ENCODE results near the gene PAMR1.

PAMR1 gene

GRCh38 chr11:35433588-35433987 lies 91.8 kb downstream of the PAMR1 start:
- no peak for DNase-seq

- DNase-seq = no peak
Observed at GRCh38 chr11:35432464-35432863, 93.0 kb downstream of the PAMR1 start.

- no peak for DNase-seq
Observed at GRCh38 chr11:35427071-35427470, 98.3 kb downstream of the PAMR1 start.

GRCh38 chr11:35426351-35426750 lies 99.1 kb downstream of the PAMR1 start:
- no peak for DNase-seq

GRCh38 chr11:35425603-35426212 lies 99.7 kb downstream of the PAMR1 start:
- DNase-seq = no peak

GRCh38 chr11:35424157-35424940 lies 101.1 kb downstream of the PAMR1 start:
- DNase-seq = no peak

- no peak for DNase-seq
Observed at GRCh38 chr11:35420371-35420770, 105.0 kb downstream of the PAMR1 start.

GRCh38 chr11:35419830-35420333 lies 105.5 kb downstream of the PAMR1 start:
- DNase-seq = no peak

- no peak for DNase-seq
Observed at GRCh38 chr11:35419184-35419829, 106.1 kb downstream of the PAMR1 start, which contains the start of gene SLC1A2. Gene SLC1A2 (minus strand): TSS chr11:35419558. CDS start chr11:35418966, 592 bp downstream.

- DNase-seq = no peak
Observed at GRCh38 chr11:35418282-35419183, 106.9 kb downstream of the PAMR1 start.

GRCh38 chr11:35415487-35415886 lies 109.9 kb downstream of the PAMR1 start:
- no peak for DNase-seq

- DNase-seq = no peak
Observed at GRCh38 chr11:35414776-35415175, 110.6 kb downstream of the PAMR1 start.

GRCh38 chr11:35414311-35414710 lies 111.1 kb downstream of the PAMR1 start:
- DNase-seq = no peak

GRCh38 chr11:35413598-35413997 lies 111.8 kb downstream of the PAMR1 start:
- no peak for DNase-seq

GRCh38 chr11:35412285-35412684 lies 113.1 kb downstream of the PAMR1 start:
- DNase-seq = no peak

GRCh38 chr11:35407041-35407440 lies 118.4 kb downstream of the PAMR1 start:
- DNase-seq = no peak

- peak; percentile 40 for DNase-seq
Observed at GRCh38 chr11:35404388-35404775, 121.0 kb downstream of the PAMR1 start.

- no peak for DNase-seq
Observed at GRCh38 chr11:35403765-35404387, 121.5 kb downstream of the PAMR1 start.

- DNase-seq = no peak
Observed at GRCh38 chr11:35402751-35403660, 122.4 kb downstream of the PAMR1 start.

GRCh38 chr11:35398881-35399280 lies 126.5 kb downstream of the PAMR1 start:
- no peak for DNase-seq

GRCh38 chr11:35394941-35395340 lies 130.5 kb downstream of the PAMR1 start:
- no peak for DNase-seq
